ENCODE data around the gene ST8SIA6. TPM values are rescaled to one million over a fixed set of nuclear protein-coding genes. Genes with fewer than 3 reads are reported as not detected.
A peak's percentile ranks its signal among the peaks of the same experiment; 100 is the strongest.

The ST8SIA6 gene
- total and polyA plus RNA-seq, 9 of the 15 experiments (the other 6 are each of a cell fraction or from before 2014, with no cell fraction given), result 0.69 to 6.7 (median 5.0) TPM

DNA sequence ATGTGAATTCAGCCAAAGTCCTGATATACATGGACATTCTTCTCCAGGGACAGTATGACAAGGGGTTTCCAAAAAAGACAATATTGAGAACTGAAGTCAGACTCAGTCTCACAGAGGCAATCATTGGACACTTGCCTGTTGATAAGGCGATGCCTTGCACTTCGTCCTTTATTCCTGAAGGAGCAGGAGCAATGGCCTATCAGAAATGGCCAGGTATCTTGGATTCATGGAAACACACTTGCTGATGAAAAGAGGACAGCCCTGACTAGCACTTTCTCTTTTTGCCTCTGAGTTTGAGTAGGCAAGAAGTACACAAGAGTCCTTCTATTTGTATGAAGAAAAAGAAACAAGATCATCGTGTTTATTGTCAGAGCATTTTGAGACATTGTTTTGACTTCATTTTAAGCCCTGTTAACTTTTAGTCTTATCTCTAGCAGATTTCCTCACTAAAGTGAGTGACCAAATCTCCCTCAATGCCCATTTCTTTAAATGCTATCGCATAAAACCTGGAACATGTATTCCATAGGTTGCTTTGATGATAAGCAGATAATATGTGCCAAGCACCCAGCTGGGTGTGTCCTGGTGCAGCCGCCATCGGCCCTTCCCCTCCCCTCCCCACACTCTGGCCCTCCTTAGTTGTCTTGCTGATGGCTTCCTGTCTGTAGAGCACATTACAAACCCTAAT lies 26.6 kb downstream of the ST8SIA6 start (continued):
- no peak for TF ChIP-seq ZNF277 (CRISPR knock-in tag; IDR thresholded peaks at IDR 0.05; ENCODE audit: borderline replicate concordance)
- TF ChIP-seq MBD1 (CRISPR knock-in tag; IDR thresholded peaks at IDR 0.05), result no peak
- no peak for TF ChIP-seq ZFPM2 (CRISPR knock-in tag; IDR thresholded peaks at IDR 0.05)
- TF ChIP-seq, protein P1, sequence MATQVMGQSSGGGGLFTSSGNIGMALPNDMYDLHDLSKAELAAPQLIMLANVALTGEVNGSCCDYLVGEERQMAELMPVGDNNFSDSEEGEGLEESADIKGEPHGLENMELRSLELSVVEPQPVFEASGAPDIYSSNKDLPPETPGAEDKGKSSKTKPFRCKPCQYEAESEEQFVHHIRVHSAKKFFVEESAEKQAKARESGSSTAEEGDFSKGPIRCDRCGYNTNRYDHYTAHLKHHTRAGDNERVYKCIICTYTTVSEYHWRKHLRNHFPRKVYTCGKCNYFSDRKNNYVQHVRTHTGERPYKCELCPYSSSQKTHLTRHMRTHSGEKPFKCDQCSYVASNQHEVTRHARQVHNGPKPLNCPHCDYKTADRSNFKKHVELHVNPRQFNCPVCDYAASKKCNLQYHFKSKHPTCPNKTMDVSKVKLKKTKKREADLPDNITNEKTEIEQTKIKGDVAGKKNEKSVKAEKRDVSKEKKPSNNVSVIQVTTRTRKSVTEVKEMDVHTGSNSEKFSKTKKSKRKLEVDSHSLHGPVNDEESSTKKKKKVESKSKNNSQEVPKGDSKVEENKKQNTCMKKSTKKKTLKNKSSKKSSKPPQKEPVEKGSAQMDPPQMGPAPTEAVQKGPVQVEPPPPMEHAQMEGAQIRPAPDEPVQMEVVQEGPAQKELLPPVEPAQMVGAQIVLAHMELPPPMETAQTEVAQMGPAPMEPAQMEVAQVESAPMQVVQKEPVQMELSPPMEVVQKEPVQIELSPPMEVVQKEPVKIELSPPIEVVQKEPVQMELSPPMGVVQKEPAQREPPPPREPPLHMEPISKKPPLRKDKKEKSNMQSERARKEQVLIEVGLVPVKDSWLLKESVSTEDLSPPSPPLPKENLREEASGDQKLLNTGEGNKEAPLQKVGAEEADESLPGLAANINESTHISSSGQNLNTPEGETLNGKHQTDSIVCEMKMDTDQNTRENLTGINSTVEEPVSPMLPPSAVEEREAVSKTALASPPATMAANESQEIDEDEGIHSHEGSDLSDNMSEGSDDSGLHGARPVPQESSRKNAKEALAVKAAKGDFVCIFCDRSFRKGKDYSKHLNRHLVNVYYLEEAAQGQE (IDR thresholded peaks at IDR 0.05; ENCODE audit: borderline replicate concordance), result no peak
- TF ChIP-seq, protein P1 (CRISPR knock-in tag; IDR thresholded peaks at IDR 0.05; ENCODE audit: low read depth), result no peak
- TF ChIP-seq ILF3 (IDR thresholded peaks at IDR 0.05; ENCODE audit: borderline replicate concordance), result no peak
- no peak for TF ChIP-seq POLR2G (IDR thresholded peaks at IDR 0.05; ENCODE audit: low read depth, low read length)
- TF ChIP-seq ZNF212 (CRISPR knock-in tag; IDR thresholded peaks at IDR 0.05), result no peak
- TF ChIP-seq ZNF830 (CRISPR knock-in tag; IDR thresholded peaks at IDR 0.05), result no peak
- no peak for TF ChIP-seq NCOA4 (IDR thresholded peaks at IDR 0.05; ENCODE audit: partially characterized antibody)
- no peak for TF ChIP-seq RNF219 (CRISPR knock-in tag; IDR thresholded peaks at IDR 0.05)
- TF ChIP-seq PTTG1 (tag; IDR thresholded peaks at IDR 0.05; ENCODE audit: low read depth), result no peak
- TF ChIP-seq ZKSCAN8 (CRISPR knock-in tag; IDR thresholded peaks at IDR 0.05), result no peak
- TF ChIP-seq EP400 (IDR thresholded peaks at IDR 0.05), result 0 out of 2 replicates have a peak, but pooled peaks have one; percentile 22
- TF ChIP-seq POLR2A (conservative IDR thresholded peaks at IDR 0.05), result no peak
- 0 out of 2 replicates have a peak, but pooled peaks have one; percentile 41 for TF ChIP-seq ZBTB17 (CRISPR knock-in tag; IDR thresholded peaks at IDR 0.05)

All from K562 (cell line).